Stimulated activated CD4-positive, alpha-beta T cell treated with anti-CD3 and anti-CD28 coated beads, Interleukin-2, amount 100 ng/mL, for 24 hours (primary cell): ENCODE measurements around the gene HNRNPU.
A peak's percentile ranks its signal among the peaks of the same experiment; 100 is the strongest.

Source experiments
- DNase-seq, 2 donors: peaks; one replicate each; pipeline ENCODE4 v3.0.0-alpha.2; 2020

Gene HNRNPU

GRCh38 chr1:244864253-244865027, at the start of gene HNRNPU:
Gene HNRNPU, minus strand, starts transcription at chr1:244864543. Its CDS starts 236 bp downstream, at chr1:244864307.
- peak; percentile 97 for DNase-seq

GRCh38 chr1:244913806-244914205, 49.5 kb upstream of the HNRNPU start:
- no peak for DNase-seq

GRCh38 chr1:244904119-244904518, 39.8 kb upstream of the HNRNPU start:
- DNase-seq, result no peak

- no peak for DNase-seq
Measured at GRCh38 chr1:244901400-244902015, 37.2 kb upstream of the HNRNPU start.

GRCh38 chr1:244897476-244898254, 33.3 kb upstream of the HNRNPU start:
- no peak for DNase-seq

- no peak for DNase-seq
Measured at GRCh38 chr1:244896550-244896949, 32.2 kb upstream of the HNRNPU start.

- DNase-seq, result no peak
Measured at GRCh38 chr1:244893836-244894235, 29.5 kb upstream of the HNRNPU start.

- DNase-seq, result no peak
Measured at GRCh38 chr1:244887281-244887680, 22.9 kb upstream of the HNRNPU start.

- no peak for DNase-seq
Measured at GRCh38 chr1:244881552-244882280, 17.4 kb upstream of the HNRNPU start.

- DNase-seq, result no peak
Measured at GRCh38 chr1:244878681-244879080, 14.3 kb upstream of the HNRNPU start.

GRCh38 chr1:244876228-244876910, 12.0 kb upstream of the HNRNPU start:
- no peak for DNase-seq

- DNase-seq, result no peak
Measured at GRCh38 chr1:244874974-244875579, 10.7 kb upstream of the HNRNPU start.

GRCh38 chr1:244869950-244870349, 5.6 kb upstream of the HNRNPU start:
- no peak for DNase-seq

- no peak for DNase-seq
Measured at GRCh38 chr1:244869364-244869827, 5.1 kb upstream of the HNRNPU start.

GRCh38 chr1:244868484-244869363, 4.4 kb upstream of the HNRNPU start:
- no peak for DNase-seq

GRCh38 chr1:244866355-244866754, 2.0 kb upstream of the HNRNPU start:
- DNase-seq, result no peak

GRCh38 chr1:244865820-244866219, 1.5 kb upstream of the HNRNPU start:
- DNase-seq, result no peak

GRCh38 chr1:244865028-244865371, 657 bp upstream of the HNRNPU start:
- peak; percentile 49 to 50 for DNase-seq

GRCh38 chr1:244863491-244864252, 671 bp downstream of the HNRNPU start:
- peak; percentile 41 to 49 for DNase-seq
